MM.1S (cell line): Measurements from ENCODE around the gene PRTG.

Experiments
- DNase-seq: peaks from one replicate; pipeline ENCODE4 v3.0.0-alpha.2; 2015
- H2AFZ ChIP-seq: fragments of 300-600 bp; sonication (generic); 2 replicates; pipeline ENCODE4 v1.6.0; 2016; ENCODE audit warnings: antibody characterized with exemption, low read length
- H3F3A ChIP-seq: fragments of 300-600 bp; sonication (generic); 2 replicates; pipeline ENCODE4 v1.6.1; 2016; ENCODE audit warnings: mild to moderate bottlenecking, antibody characterized with exemption, low read length, moderate library complexity, mixed read lengths; ENCODE audit not compliant: insufficient read depth
- H3K27ac ChIP-seq: fragments of 300-600 bp; sonication (generic); 2 replicates; pipeline ENCODE4 v1.5.1; 2016; ENCODE audit warnings: mild to moderate bottlenecking, low read length
- H3K27me3 ChIP-seq: fragments of 300-600 bp; sonication (generic); replicated peaks from 2 replicates; pipeline ENCODE4 v1.6.0; 2016; ENCODE audit warnings: low read length; ENCODE audit not compliant: insufficient read depth
- H3K36me3 ChIP-seq: fragments of 300-600 bp; sonication (generic); replicated peaks from 2 replicates; pipeline ENCODE4 v1.6.1; 2016; ENCODE audit warnings: mild to moderate bottlenecking, low read length, mixed read lengths; ENCODE audit not compliant: insufficient read depth
- H3K4me1 ChIP-seq: fragments of 300-600 bp; sonication (generic); 2 replicates; pipeline ENCODE4 v1.6.1; 2016; ENCODE audit warnings: low read length, mixed read lengths
- H3K4me2 ChIP-seq: fragments of 300-600 bp; sonication (generic); 2 replicates; pipeline ENCODE4 v1.6.0; 2016; ENCODE audit warnings: low read depth, low read length
- H3K4me3 ChIP-seq: fragments of 300-600 bp; sonication (generic); 2 replicates; pipeline ENCODE4 v1.5.1; 2016; ENCODE audit warnings: low read length, mixed read lengths
- H3K79me2 ChIP-seq: fragments of 300-600 bp; sonication (generic); 2 replicates; pipeline ENCODE4 v1.6.1; 2016; ENCODE audit warnings: mixed run types, low read length, mixed read lengths
- H3K9ac ChIP-seq: fragments of 300-600 bp; sonication (generic); 2 replicates; pipeline ENCODE4 v1.6.1; 2016; ENCODE audit warnings: low read length, mixed read lengths
- H3K9me2 ChIP-seq: fragments of 300-600 bp; sonication (generic); replicated peaks from 2 replicates; pipeline ENCODE4 v1.6.1; 2016; ENCODE audit warnings: mild to moderate bottlenecking, low read length, mixed read lengths; ENCODE audit not compliant: insufficient read depth
- H3K9me3 ChIP-seq: fragments of 300-600 bp; sonication (generic); replicated peaks from 2 replicates; pipeline ENCODE4 v1.6.1; 2016; ENCODE audit warnings: mild to moderate bottlenecking, low read length, mixed read lengths; ENCODE audit not compliant: insufficient read depth
- H4K20me1 ChIP-seq: fragments of 300-600 bp; sonication (generic); 2 replicates; pipeline ENCODE4 v1.6.1; 2016; ENCODE audit warnings: mild to moderate bottlenecking, low read length, moderate library complexity, mixed read lengths; ENCODE audit not compliant: insufficient read depth
- EZH2 ChIP-seq: fragments of 300-600 bp; sonication (generic); optimal IDR thresholded peaks from 2 replicates; pipeline ENCODE3; 2017; ENCODE audit warnings: low read depth, mild to moderate bottlenecking, antibody characterized with exemption, low read length, mixed read lengths
- EZH2phosphoT487 ChIP-seq: fragments of 300-600 bp; sonication (generic); IDR thresholded peaks from 2 replicates; pipeline ENCODE4 v1.6.1; 2018; ENCODE audit warnings: antibody characterized with exemption, low read length
- TF ChIP-seq, protein P1 (sequence below): fragments of 300-600 bp; sonication (generic); IDR thresholded peaks from 2 replicates; pipeline ENCODE4 v1.5.1; 2016; ENCODE audit warnings: antibody characterized with exemption, low read length, mixed read lengths

PRTG gene

DNA sequence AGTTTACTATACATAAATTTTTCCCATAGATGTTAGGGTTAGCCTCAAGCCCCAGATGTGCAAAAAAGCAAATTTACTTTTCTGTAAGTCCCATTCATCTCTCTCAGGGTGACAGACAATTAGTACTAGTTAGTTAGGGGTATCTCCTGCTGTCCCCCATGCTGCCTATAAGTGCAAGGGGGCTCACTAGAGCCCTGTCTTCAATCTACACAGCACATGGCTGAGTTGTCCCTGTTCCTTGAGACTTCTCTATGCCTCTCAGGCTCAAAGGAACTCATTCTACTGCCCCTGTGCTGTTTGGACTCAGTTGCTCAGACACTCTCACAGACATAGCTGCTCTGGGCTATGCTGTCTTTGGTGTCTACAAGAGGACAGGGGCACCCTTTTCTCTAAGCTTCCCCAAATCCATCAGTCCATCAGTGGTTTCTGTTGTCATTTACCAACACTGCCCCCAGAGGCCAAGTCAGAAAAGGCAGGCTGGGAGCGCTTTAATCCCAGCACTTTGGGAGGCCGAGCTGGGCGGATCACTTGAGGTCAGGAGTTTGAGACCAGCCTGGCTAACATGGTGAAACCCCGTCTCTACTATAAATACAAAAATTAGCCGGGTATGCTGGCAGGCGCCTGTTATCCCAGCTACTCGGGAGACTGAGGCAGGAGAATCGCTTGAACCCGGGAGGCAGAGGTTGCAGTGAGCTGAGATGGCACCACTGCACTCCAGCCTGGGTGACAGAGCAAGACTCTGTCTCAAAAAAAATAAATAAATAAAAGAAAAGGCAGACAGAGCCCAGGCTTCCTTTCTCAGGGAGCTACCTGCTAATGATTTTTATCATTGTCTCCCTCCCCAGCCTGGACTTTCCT, 31.4 kb upstream of the PRTG start:
- no peaks in the 10 kb centered on the region for H3K36me3 ChIP-seq
- H4K20me1 ChIP-seq = no peaks in the 10 kb centered on the region
- no peak overlapping the region for H3K9ac ChIP-seq
- H3K79me2 ChIP-seq = no peaks in the 10 kb centered on the region
- H3K9me3 ChIP-seq = no peaks in the 10 kb centered on the region
- peak; percentile 36 for DNase-seq
- H3K4me1 ChIP-seq = peaks cover 9% of the 10 kb centered on the region; the same call in 1 of the 2 replicates
- no peaks in the 10 kb centered on the region for H3K9me2 ChIP-seq
- H3K27ac ChIP-seq = no peak overlapping the region
- no peak overlapping the region for H2AFZ ChIP-seq
- no peak overlapping the region for H3K4me3 ChIP-seq
- no peaks in the 10 kb centered on the region for H3F3A ChIP-seq
- no peaks in the 10 kb centered on the region for H3K27me3 ChIP-seq
- H3K4me2 ChIP-seq = no peak overlapping the region
- no peak for TF ChIP-seq EZH2
- TF ChIP-seq, protein P1, sequence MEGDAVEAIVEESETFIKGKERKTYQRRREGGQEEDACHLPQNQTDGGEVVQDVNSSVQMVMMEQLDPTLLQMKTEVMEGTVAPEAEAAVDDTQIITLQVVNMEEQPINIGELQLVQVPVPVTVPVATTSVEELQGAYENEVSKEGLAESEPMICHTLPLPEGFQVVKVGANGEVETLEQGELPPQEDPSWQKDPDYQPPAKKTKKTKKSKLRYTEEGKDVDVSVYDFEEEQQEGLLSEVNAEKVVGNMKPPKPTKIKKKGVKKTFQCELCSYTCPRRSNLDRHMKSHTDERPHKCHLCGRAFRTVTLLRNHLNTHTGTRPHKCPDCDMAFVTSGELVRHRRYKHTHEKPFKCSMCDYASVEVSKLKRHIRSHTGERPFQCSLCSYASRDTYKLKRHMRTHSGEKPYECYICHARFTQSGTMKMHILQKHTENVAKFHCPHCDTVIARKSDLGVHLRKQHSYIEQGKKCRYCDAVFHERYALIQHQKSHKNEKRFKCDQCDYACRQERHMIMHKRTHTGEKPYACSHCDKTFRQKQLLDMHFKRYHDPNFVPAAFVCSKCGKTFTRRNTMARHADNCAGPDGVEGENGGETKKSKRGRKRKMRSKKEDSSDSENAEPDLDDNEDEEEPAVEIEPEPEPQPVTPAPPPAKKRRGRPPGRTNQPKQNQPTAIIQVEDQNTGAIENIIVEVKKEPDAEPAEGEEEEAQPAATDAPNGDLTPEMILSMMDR = peak; percentile 56

DNA sequence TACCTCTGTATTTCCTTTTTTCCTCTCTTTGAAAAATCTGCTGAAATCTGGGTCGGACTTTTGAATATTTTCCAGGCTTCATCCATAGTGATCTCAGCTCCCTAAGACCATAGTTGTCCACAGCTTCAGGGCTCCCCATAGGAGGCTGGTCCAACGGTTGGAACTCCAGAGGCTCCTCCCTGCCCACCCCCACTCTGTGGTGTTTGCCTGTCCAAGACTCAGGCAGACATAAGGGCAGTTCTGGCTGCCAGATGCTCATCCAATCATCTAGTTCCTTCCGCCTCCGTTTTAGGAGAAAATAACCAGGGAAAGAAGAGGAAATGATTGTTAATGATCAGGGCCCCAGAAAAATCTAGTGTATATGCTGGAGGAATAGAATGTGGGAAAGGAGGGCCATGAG, 27.9 kb upstream of the PRTG start:
- no peaks in the 10 kb centered on the region for H3K27me3 ChIP-seq
- no peak for DNase-seq
- H3F3A ChIP-seq = no peaks in the 10 kb centered on the region
- no peak overlapping the region for H3K4me3 ChIP-seq
- no peak for TF ChIP-seq EZH2
- TF ChIP-seq, protein P1 = no peak
- TF ChIP-seq EZH2phosphoT487 = no peak
- no peak overlapping the region for H2AFZ ChIP-seq
- no peaks in the 10 kb centered on the region for H3K79me2 ChIP-seq
- H3K9ac ChIP-seq = no peak overlapping the region
- no peak overlapping the region for H3K27ac ChIP-seq
- no peaks in the 10 kb centered on the region for H3K36me3 ChIP-seq
- no peaks in the 10 kb centered on the region for H3K9me3 ChIP-seq
- H3K9me2 ChIP-seq = no peaks in the 10 kb centered on the region
- no peak overlapping the region for H3K4me2 ChIP-seq
- no peaks in the 10 kb centered on the region for H3K4me1 ChIP-seq
- H4K20me1 ChIP-seq = no peaks in the 10 kb centered on the region

DNA sequence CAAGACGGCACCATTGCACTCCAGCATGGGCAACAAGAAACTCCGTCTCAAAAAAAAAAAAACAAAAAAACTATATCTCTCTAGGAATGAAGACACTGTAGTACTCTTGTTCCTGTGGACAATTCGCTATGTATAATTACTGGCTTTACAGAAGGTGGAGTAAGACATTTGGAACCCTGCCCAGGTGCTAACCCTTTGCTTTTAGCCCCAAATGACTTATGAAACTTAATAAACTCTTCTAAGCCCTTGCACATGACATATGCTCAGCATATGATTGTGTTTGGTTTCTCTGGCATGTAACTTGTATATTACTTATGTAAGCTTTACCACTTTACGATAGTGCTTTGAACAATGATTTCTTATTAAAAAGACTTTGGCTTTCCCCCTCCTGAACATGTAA, 27.3 kb upstream of the PRTG start:
- TF ChIP-seq, protein P1 = no peak
- no peak for TF ChIP-seq EZH2phosphoT487
- no peak for TF ChIP-seq EZH2
- no peaks in the 10 kb centered on the region for H3K4me1 ChIP-seq
- H3F3A ChIP-seq = no peaks in the 10 kb centered on the region
- H3K27me3 ChIP-seq = no peaks in the 10 kb centered on the region
- H3K4me2 ChIP-seq = no peak overlapping the region
- no peak overlapping the region for H2AFZ ChIP-seq
- no peaks in the 10 kb centered on the region for H3K36me3 ChIP-seq
- H3K9me3 ChIP-seq = no peaks in the 10 kb centered on the region
- no peaks in the 10 kb centered on the region for H3K9me2 ChIP-seq
- DNase-seq = no peak
- no peak overlapping the region for H3K27ac ChIP-seq
- no peak overlapping the region for H3K4me3 ChIP-seq
- no peak overlapping the region for H3K9ac ChIP-seq
- H4K20me1 ChIP-seq = no peaks in the 10 kb centered on the region
- H3K79me2 ChIP-seq = no peaks in the 10 kb centered on the region
